Measurements from ENCODE around the gene BAG3.

GRCh38 chr10:119726676-119727261 is 75.6 kb downstream of the BAG3 start:
- TF ChIP-seq POLR2A (IDR thresholded peaks at IDR 0.05; ENCODE audit: low read depth, low read length) (no peak), POLR2AphosphoS5 (IDR thresholded peaks at IDR 0.05; ENCODE audit: low read depth, low read length) (no peak), TAF1 (IDR thresholded peaks at IDR 0.05; ENCODE audit: borderline replicate concordance, low read depth, low read length) (no peak)

Data from GM12892 (cell line).